GM21367 (cell line): ENCODE results near the gene POLR3A.

Experiments used
- ATAC-seq: cut with Tn5 transposase; IDR thresholded peaks from one replicate; pipeline ENCODE4 v1.9.1; 2021; ENCODE audit not compliant: unreplicated experiment

Gene POLR3A

DNA sequence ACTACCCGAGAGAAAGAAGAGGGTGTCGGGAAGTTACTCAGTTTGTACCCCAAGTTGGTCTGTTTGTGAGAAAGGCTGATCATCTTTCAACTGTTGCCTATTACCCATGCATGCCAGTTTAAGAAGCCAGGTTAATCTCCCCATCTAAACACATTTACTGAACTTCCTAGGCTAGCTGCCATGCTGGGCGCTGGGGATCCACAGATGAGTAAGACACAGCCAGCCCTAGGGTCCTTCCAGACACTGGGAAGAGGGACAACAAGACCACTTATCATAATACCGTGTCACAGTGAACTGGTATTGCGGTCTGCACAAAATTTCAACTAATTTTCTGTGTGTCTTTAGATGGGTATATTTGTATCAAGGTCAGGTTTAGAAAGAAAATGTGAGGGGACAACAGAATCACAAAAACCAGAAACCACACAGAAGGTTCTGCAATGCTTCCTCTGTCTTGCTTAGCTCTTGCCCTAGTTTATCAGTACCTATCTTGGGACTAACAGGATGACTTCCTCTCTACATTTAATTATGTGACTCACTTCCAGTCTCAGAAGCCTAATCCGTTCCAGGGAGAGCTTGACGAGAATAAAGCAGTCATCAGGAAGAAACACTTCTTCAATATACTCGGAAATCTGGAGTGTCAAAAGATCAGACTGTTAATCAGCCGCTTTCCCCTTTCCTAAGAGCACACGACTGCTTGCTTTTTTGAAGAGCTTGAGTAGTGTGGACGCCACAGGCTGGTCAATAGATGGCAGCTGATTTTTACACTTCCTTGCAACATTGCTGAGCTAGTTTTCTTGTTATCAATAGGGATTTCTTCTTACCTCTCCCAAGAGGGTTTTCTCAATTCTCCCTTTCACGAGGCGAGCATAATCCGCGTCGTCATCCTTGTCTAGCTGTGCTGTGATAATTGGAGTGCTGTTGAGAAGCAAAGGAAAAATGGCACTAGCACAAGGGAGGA, 45.7 kb downstream of the POLR3A start:
- ATAC-seq, result no peak

DNA sequence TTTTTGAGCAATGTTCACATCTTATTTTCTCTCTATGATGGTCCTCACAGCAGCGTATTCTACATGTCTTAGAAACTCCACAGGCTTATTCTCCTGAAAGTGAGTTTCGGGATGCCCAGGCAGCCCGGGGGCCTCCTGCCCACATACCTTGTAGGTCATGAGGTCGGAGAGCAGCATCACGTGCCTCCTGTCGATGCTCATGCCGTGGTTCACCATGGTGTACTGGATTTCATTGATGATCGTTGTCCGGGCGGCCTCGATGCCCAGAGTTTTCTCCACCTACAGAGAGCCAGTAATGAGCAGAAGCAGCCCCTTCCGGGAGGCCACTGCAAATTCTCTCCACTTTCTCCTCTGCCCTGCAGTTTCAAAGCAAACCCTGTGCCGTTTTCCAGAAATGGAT, 48.0 kb downstream of the POLR3A start:
- no peak for ATAC-seq

GRCh38 chr10:77979221-77979620, 50.1 kb downstream of the POLR3A start:
- no peak for ATAC-seq

DNA sequence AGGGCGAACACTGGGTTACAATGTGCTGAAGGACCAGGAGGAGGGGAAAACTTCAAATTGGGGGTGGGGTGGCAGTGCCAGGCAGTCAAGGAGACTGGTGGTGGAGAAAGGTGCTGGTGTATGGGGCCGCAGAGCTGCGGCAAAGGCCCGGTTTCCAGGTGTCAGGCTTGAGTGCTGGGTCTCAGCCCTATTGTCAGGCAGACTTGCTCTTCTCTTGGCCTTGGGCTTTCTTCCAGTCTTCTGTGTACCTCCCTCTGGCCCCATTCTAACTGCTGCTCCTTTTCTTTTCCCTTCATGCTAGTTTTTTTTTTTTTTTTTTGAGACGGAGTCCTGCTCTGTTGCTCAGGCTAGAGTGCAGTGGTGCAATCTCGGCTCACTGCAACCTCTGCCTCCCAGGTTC, 51.0 kb downstream of the POLR3A start:
- no peak for ATAC-seq

- no peak for ATAC-seq
These were observed 51.4 kb downstream of the POLR3A start for GRCh38 chr10:77977934-77978333.

DNA sequence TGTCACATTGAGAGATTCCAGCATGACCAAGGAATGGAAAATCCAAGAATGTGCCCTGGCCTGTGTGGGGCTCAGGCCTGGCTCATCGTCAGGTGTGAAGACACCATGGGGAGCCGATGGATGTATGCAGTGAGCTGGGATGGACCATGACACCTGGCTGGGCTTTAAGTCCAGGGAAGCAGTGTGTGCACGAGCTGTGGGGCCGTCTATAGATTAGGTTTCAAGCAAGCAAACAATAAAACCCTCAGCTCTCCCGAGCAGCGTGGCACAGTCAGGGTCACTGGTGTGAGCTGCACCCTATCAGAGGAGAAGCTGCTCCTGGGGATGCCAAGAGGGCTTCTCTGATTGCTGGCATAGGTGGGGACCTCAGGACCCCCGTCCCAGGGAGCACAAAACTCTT, 52.3 kb downstream of the POLR3A start:
- no peak for ATAC-seq

- ATAC-seq, result no peak
These were observed 54.1 kb downstream of the POLR3A start for GRCh38 chr10:77975086-77975666.

GRCh38 chr10:77974396-77975074, 54.8 kb downstream of the POLR3A start:
- ATAC-seq, result no peak

DNA sequence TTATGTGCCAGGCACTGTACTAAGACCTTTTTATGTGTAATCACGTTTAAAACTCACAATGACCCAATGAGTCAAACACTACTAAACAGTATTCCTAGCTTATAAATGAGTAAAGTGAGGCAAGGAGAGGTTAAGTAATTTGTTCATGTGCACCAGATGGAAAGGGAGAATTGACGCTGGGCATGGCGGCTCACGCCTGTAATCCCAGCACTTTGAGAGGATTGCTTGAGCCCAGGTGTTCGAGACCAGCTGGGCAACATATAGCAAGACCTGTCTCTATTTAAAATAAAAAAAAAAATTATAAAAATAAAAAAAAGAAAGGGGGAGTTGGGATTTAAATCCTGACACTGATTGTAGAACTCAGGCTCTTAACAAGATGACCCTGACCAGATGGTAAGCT, 56.0 kb downstream of the POLR3A start:
- no peak for ATAC-seq

GRCh38 chr10:77972148-77972547, 57.2 kb downstream of the POLR3A start:
- no peak for ATAC-seq

- no peak for ATAC-seq
These were observed 57.5 kb downstream of the POLR3A start for GRCh38 chr10:77971804-77972144.

DNA sequence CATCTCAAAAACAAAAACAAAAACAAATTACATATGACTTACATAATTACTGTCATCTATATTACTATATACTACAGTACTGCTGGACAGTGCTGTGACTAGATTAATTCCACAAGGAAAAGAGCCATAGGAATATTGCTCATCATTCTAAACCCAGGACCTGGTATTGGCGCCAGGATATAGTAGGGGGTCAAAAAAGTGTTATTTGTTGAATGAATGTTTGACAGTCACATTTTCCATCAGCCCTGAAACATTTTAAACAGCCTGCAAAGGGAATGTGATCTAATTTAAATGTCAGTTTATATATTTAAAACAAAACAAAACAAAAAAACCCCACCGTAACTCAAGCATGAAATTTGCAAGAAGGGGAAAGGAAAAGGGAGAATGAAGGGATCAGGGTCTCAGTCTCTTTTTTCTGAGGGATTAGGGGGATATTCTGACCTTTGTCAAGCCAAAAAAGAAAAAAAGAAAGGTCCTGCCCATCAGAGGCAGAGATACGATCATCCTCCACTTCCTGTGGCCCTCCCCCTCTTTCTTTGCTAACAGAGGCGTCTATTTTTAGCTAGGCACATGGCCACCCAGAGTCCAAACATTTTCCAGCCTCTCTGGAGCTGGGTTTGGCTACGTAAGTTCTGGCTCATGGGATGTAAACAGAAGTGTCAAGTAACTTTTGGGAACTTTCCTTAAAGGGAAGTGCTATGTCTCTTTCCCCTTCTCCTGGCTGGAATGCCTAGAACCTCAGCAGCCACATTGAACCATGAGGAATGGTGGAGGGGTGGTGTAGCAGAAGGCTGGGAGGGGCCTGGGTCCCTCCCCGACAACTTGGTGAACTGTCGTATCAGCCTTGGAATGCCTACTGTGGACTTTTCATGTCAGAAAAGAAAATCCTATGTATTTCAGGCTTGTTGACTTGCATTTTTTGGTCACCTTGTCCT, 58.2 kb downstream of the POLR3A start:
- ATAC-seq, result no peak

GRCh38 chr10:77969114-77969513, 60.2 kb downstream of the POLR3A start:
- ATAC-seq, result no peak

DNA sequence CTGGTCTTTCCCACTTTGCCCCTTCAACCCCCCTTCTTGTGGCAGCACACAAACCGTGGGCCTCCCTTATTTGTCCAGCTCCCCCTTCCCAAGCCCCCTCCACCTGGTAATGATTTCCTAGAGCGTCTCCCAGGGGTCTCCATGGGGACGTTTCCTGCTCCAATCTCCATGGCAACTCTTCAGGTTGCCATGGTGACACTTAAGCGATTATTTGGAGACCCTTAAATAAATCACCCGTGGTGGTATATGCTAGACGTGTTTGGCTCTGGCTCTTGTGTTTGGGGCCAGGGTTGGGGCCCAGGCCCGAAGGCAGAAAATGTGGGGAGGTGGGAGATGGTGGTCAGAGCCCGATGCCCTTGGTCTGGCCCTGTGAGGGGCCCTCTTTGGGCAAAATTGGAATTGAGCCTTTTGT, 61.7 kb downstream of the POLR3A start:
- no peak for ATAC-seq

DNA sequence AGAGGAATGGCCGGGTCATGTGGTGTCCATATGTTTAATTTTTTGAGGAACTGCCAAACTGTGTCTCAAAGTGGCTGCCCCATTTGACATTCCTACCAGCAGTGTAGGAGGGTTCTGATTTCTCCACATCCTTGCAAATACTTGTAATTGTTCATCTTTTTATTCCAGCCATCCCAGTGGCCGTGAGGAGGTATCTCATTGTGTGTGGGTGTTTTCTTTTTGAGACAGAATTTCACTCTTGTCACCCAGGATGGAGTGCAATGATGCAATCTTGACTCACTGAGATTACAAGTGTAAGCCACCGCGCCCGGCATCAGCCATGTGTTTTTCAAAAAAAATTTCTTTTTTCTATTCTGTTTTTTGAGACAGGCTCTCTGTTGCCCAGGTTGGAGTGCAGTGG, 64.0 kb downstream of the POLR3A start:
- no peak for ATAC-seq

- ATAC-seq, result no peak
These were observed 64.5 kb downstream of the POLR3A start for GRCh38 chr10:77964811-77965210.

- ATAC-seq, result no peak
These were observed 65.4 kb downstream of the POLR3A start for GRCh38 chr10:77963901-77964300.

- ATAC-seq, result no peak
These were observed 66.8 kb downstream of the POLR3A start for GRCh38 chr10:77962350-77963146.

DNA sequence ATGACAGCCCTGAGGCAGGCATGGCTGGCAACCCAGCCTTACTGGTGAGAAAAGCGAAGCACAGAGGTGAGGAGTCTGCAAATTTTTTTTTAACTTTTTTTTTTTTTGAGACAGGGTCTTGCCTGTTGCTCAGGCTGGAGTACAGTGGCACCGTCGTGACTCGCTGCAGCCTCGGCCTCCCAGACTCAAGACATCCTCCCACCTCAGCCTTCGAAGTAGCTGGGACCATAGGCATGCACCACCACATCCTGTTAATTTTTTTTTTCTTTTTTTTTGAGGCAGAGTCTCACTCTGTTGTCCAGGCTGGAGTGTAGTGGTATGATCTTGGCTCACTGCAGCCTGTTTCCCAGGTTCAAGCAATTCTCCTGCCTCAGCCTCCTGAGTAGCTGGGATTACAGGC, 67.6 kb downstream of the POLR3A start:
- ATAC-seq, result no peak

DNA sequence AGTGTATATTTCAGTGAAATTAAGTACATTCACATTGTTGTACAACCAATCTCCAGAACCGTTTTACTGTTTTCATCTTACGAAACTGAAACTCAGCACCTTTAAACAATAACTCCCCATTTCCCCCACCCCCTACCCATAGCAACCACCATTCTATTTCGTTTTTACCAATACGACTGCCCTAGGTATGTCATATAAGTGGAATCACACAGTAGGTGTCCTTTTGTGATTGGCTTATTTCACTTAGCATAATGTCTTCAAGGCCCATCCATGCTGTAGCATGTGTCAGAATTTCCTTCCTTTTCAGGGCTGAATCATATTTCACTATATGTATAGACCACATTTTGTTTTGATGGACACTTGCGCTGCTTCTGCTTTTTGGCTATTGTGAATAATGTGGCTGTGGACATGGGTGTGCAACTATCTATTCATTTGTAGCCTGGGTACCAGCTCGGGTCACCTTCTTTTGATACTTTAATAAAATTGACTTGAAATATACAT, 68.4 kb downstream of the POLR3A start:
- ATAC-seq, result no peak
